WI38 (cell line): ENCODE data around the gene HS3ST5.
"Not testable (repeated sequence)": the region's sequence is repeated elsewhere in the genome, so short reads cannot be mapped to it uniquely, and the experiment has no call there.

Experiments
- H3K4me3 ChIP-seq: 2 replicates; pipeline ENCODE4 v1.5.1; 2011; ENCODE audit warnings: low read depth, mild to moderate bottlenecking, control low read depth, low read length
- TF ChIP-seq, protein P1 (sequence below): IDR thresholded peaks from 2 replicates; pipeline ENCODE4 v1.5.1; 2012; ENCODE audit warnings: low read depth, mild to moderate bottlenecking, control low read depth, low read length

The HS3ST5 gene

DNA sequence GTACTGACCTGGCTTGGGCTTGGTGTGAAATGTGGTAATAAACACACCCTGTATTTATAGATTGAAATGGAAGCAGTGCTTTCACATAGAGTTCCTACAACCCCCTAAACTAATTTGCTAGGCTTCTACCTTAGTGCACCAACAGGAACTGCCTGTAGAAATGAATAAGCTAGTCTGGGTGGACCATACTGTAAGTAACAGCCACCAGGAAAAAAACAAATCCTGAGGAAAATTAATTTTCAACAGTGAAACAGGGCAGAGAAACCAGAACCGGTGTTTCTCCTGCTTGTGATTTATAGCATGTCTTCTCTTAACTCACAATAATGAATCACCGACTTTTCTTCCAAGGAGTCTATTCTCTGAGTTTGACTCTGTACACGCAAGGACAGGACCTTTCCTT, 187.1 kb downstream of the HS3ST5 start:
- TF ChIP-seq, protein P1, sequence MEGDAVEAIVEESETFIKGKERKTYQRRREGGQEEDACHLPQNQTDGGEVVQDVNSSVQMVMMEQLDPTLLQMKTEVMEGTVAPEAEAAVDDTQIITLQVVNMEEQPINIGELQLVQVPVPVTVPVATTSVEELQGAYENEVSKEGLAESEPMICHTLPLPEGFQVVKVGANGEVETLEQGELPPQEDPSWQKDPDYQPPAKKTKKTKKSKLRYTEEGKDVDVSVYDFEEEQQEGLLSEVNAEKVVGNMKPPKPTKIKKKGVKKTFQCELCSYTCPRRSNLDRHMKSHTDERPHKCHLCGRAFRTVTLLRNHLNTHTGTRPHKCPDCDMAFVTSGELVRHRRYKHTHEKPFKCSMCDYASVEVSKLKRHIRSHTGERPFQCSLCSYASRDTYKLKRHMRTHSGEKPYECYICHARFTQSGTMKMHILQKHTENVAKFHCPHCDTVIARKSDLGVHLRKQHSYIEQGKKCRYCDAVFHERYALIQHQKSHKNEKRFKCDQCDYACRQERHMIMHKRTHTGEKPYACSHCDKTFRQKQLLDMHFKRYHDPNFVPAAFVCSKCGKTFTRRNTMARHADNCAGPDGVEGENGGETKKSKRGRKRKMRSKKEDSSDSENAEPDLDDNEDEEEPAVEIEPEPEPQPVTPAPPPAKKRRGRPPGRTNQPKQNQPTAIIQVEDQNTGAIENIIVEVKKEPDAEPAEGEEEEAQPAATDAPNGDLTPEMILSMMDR, result no peak
- H3K4me3 ChIP-seq, result no peak overlapping the region

DNA sequence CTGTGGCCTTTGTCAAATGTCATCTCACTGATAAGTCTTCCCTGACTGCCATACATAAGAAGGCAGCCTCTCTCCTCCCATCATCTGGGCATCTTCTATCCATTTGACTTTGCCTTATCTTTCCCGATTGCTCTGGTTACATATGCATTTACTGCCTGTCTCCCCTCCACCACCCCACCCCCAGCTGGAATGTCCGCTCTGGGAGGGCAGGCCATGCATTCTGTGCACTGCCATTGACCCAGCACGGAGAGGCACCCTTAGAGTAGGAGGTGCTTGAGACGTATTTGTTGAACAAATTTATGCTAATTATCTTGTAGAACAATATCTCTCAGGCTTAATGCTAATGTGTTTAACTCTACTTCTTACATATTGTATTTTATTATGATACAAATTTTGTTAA, 188.0 kb downstream of the HS3ST5 start:
- no peak overlapping the region for H3K4me3 ChIP-seq
- TF ChIP-seq, protein P1, result no peak

DNA sequence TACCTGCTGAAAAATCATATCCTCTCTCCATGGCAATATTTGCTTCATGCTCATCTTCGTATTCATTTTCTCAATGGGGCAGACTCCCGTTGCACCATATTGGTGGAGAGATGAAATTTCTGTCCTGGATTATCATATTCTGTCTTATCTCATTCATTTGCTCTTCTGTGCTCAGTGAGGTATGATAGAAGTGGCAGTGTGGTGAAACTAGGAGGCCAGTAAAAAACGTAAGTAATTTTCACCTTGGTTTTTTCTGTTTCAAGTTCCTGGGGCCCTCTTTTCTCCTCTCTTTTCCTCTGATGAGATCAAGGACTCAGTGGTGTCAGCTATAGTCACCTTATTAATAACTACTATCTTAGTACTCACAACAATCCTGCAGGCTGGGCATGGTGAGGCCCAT, 189.4 kb downstream of the HS3ST5 start:
- TF ChIP-seq, protein P1, result no peak
- no peak overlapping the region for H3K4me3 ChIP-seq

DNA sequence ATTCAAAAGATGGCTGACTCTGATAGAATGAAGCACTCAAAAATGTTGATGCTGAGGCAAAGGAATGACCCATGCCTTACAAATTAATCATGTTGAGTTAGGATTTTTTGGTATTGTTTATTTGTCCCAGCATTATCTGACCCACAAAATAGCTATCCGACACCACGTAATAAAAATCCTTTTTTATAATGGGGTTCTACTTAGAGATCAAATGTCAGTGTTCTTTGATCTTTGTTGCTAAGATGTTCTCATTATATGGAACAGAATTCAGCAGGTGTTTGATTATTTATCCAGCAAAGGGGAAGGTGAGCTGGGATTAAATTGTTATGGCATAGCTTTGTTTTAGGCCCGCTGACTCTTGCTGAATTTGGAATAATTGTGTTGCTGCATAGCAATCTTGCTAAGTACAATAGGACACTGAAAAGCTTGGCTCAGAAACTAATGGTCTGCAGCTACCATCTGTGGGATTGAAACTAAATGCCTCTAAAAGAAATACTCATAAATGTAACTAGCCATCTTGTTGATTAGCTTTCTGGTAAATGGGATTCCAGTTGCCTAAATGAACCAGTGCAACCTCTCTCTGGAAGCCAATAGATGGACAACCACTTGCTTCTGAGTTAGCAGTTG, 191.6 kb downstream of the HS3ST5 start:
- TF ChIP-seq, protein P1, result no peak
- H3K4me3 ChIP-seq, result no peak overlapping the region

DNA sequence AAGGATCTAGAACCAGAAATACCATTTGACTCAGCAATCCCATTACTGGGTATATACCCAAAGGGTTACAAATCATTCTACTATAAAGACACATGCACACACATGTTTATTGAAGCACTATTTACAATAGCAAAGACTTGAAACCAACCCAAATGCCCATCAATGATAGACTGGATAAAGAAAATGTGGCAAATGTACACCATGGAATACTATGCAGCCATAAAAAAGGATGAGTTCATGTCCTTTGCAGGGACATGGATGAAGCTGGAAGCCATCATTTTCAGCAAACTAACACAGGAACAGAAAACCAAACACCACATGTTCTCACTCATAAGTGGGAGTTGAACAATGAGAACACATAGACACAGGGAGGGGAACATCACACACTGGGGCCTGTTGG, 193.6 kb downstream of the HS3ST5 start:
- not testable (repeated sequence) for H3K4me3 ChIP-seq

DNA sequence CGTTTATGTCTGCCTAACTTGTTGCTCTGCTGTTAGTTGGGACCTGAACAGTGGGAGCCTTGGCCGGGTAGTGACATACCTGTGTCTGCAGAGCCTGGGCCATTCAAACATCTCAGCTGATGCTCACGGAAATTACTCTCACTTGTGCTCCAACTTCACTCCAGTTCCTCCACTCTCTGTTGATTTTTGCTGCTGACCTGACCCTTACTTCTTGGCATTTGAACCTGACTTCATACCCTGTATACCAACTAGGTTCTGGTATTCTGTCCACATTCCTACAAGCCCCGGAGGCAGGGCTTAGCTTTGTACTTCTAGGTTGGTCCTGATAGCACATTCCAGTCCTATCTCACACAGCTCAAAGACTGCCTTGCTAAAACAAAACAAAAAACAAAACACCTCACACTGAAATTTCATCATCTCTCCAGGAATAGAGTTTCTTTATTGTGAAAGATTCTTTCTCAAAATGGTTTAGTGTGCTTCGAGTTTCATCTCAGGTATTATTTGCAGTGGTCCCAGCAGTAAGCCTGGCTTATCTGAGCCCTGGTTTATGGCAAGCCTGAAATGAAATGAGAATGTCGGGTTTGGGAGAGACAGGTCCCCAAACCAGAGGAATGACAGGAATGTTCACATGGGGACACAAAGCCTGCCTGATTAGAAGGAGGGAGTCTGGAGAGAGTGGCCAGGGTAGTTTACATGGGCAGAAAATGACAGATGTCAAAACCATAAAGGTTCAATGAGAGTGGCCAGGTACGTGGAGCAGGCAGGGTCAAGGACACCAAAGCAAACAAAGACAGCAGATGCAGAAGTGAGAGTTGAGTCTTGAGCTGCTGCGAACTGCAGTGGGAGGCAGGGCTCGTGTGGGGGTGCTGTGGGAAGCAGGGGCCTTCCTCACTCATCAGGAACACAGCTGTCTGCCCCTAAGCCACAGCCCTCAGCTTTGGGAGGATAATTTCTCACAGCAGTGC, 197.7 kb downstream of the HS3ST5 start:
- TF ChIP-seq, protein P1, result no peak
- H3K4me3 ChIP-seq, result no peak overlapping the region

DNA sequence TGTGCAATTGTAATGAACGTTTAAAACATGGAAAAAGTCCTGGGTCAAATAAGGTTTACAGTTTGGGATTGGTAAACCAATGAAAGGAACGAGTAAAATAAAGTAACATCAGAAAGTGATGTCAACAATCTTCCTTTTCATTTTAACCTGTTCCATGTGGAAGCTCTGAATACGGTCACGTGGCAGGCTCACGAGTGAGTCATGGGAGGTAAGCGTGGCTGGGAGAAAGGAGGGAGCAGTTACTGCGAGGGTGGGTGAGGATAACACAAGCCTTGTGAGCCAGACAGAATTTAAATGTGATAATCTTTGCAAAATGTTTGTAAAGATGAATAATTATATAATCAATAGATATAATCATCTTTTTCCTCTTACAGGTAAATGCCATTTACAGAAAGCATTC, 200.6 kb downstream of the HS3ST5 start:
- H3K4me3 ChIP-seq, result no peak overlapping the region
- TF ChIP-seq, protein P1, result no peak
